Measurements from ENCODE around the gene PRCD.
"Not testable (repeated sequence)": the region's sequence is repeated elsewhere in the genome, so short reads cannot be mapped to it uniquely, and the experiment has no call there.

PRCD gene

DNA sequence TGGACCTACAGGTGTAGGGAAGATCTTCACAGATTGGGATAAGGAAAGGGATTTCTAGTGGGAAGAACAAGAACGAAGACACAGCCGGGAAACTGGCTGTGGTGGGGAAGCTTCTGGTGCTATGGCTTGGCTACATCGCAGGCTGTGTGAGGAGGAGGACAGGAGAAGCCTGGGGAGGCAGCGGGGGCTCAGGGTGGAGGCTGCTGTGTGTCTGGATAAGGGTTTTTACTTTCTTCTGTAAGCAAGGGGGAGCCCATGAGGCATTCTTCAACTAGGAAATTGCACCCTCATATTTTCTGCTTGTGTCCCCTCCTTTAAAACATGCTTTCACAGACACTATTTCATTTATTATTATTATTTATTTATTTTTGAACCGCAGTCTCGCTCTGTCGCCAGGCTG is 35.7 kb upstream of the PRCD start:
- DNase-seq (ENCODE audit: low spot score): no peak

DNA sequence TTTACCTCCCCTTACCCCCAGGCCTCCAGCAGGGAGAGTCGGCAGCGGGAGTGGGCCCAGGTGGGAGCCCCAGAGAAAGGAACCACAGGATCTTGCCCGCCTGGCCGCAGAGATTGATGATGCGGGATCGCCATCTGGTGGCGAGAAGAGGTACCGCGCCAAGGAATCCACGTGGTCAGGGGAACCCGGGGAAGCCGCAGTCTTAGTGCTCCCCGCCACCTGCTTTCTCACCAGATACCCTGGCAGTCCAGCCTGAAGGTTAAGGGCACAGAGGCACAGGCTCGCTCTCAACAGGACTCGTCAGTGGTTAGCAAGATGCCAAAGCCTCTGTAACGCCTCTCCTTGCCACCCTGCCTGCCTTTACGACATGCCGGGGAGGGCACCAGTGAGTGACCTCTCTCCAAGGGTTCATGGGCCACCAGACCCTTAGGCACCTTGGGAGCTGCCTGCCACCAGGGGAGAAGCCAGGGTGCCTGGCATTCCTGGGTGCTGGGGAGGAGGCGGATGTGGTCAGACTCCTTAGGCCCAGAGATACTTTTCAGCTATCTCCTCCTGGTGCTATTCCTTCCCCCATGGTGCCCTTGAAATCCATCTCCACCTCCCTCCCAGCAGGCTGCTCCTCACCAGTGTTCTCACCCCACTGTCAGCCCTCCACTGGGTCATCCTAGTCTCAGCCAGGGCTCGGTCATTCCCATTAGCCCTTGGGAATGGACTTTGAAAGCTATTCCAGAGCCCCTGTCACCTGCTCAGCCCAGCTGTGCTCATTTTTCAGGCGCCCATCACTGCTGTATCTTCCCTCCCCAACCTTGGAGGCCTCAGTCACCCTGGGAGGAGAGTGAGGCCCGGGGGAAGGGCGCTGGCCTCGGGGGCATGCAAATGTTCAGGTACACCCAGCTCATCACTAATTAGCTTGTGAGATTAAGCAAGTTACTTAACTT is 33.2 kb upstream of the PRCD start:
- DNase-seq (ENCODE audit: low spot score): peak; percentile 83

DNA sequence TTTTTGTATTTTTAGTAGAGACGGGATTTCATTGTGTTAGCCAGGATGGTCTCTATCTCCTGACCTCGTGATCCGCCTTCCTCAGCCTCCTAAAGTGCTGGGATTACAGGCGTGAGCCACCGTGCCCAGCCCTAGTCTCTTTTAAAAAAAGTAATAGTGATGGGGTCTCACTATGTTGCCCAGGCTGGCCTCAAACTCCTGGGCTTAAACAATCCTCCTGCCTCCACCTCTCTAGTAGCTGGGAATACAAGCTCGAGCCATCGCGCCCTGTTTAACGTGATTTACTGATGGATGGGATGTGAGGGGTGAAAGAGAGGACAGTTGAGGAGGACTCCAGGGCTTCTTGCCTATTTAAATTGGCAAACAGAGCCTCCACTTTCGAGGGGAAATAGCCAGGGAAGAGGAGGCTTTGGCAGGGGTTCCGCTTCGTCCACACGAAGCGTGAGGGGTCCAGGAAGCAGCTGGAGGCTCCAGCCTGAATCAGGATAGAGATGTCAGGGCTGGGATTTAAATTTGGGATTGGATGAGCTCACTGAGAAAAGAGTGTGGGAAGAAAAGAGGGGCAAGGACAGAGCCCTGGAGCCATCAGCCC is 31.3 kb upstream of the PRCD start:
- DNase-seq (ENCODE audit: low spot score): not testable (repeated sequence)

DNA sequence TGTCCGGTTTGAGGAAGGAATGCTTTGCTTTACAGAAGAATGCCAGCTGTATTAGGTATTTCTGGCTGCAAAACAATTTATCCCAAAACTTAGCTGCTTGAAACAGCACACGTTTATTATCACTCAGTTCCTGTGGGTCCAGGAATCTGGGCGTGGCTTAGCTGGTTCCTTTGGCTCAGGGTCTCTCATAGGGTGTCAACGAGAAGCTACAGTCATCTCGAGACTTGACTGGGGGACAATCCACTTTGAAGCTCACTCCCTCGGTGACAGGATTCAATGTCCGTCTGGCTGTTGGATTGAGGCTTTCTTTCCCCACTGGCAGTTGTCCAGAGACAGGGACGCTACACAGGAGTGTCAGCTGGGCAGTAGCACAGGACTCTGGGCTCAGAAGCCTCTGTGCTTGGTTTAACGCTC is 29.0 kb upstream of the PRCD start:
- DNase-seq (ENCODE audit: low spot score): no peak

DNA sequence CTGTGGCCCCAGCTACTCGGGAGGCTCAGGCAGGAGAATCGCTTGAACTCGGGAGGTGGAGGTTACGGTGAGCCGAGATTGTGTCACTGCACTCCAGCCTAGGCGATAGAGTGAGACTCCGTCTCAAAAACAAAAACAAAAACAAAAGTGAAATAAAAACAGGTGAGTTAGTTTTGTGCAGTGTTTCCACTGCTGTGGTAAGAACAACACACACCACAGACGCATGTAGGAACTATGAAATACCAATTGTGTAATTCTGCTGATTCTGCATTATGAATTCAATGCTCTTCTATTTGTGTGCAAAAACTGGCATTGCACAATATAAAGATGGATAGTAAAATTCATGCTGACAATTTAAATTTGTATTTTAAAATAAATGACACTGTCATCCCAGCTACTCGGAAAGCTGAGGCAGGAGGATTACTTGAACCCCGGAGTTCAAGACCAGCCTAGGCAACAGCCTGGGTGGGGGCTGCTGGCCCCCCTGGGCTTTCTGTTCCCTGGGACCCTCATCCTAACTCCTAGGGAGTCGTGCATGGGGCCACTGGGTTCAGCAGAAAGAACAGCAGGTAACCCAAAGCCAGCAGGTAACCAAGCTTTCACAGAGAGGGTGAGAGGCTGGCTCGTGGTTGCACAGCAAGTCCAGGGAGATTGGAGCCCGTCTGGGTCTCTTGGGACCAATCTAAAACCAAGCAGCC is 28.0 kb upstream of the PRCD start:
- DNase-seq (ENCODE audit: low spot score): no peak

DNA sequence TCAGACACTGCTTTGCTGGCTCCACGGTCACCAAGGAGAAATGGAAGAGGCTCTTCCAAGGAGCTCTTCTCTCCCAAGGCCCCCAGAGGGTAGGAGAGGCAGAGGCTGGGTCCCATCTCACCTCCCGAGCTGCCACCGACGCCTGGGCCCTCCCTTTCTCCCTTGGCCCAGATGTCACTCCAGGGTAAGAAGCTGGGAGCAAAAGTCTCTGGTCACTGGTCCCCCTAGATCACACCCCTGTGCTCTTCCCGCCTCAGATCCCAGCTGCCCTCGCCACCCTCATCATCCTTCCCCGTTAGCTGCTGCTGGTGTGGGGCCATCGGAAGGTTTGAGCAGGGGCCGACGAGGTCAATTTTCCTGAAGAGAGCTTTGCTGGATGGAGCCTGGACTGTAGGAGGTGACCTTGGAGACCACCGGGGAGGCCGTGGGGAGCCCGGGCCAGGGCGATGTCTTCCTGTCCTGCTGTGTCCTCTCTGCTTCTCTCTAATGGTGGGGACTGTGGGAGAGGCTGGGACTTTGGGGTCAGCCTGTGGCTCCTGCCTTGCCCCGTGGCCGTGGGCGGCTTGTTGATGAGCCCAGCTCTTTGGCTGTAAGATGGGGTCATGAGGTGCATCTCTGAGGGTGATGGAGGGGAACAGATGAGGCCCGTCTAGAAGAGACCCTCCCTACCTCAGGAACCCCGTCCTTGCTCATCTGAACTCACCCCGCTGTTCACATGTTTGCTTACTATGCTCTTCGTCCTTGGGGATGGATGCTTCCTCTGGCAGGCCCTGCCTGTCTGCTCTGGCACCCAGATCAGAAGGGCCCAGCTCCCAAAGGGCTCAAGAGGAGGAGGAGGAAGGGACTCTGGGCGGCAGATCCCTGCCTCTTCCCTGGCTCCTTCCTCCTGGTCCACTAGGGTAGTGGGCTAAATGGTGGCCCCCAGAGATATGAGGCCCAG is 27.2 kb upstream of the PRCD start:
- DNase-seq (ENCODE audit: low spot score): no peak

DNA sequence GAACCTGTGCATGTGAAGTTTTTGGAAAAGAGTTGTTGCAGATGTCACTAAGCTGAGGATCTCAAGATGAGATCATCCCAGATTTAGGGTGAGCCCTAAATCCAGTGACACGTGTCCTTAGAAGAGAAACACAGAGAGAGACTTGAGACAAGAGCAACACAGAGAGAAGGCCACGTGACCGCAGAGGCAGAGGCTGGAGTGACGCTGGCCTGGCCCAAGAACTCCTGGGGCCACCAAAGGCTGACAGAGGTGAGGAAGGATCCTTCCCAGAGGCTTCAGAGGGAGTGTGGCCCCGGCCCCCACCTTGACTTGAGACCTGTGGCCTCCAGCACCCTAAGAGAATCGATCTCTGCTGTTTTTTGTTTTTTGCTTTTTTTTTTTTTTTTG is 26.5 kb upstream of the PRCD start:
- DNase-seq (ENCODE audit: low spot score): no peak

DNA sequence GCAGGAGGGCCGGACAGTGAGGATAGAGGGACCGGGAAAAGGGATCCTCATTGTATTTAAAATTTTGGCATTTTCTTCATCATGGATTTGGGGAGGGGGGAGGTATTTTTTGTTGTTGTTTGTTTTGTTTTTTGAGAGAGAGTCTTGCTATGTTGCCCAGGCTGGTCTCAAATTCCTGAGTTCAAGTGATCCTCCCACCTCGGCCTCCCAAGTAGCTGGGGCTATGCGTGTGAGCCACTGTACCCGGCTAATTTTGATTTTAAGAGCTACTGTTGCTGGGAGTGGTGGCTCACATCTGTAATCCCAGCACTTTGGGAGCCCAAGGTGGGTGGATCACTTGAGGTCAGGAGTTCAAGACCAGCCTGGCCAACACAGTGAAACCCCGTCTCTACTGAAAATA is 25.5 kb upstream of the PRCD start:
- not testable (repeated sequence) for DNase-seq (ENCODE audit: low spot score)

DNA sequence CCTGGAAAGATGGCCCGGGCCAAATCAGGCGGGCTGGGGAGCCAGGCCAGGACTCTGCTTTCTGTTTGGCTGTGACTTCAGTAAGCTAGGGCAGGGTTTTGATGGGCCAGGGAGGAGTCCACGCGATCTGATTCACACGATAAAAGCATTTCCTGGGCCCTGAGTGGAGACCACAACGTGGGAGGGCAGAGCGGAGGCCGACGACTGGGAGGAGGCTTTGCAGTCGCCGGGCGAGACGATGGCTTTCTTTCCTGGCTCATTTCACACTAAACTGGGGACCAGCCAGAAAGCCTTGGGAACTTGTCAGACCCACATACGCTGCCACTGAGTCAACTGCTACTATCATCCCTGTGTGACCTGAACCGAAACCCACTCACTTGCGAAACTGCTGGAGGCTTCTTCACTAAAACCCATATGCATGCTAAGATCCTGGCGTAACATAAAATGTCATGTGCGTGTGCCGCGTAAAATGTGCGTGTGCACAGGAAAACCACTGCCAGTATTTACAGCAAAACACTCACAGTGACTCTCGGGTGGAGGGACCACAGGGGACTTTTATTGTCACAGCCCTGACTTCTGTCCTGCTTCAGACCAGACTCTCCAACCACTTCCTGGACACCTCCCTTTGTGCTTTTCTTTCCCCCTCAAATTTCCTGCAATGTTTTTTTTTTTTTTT is 24.4 kb upstream of the PRCD start:
- DNase-seq (ENCODE audit: low spot score): peak; percentile 96

DNA sequence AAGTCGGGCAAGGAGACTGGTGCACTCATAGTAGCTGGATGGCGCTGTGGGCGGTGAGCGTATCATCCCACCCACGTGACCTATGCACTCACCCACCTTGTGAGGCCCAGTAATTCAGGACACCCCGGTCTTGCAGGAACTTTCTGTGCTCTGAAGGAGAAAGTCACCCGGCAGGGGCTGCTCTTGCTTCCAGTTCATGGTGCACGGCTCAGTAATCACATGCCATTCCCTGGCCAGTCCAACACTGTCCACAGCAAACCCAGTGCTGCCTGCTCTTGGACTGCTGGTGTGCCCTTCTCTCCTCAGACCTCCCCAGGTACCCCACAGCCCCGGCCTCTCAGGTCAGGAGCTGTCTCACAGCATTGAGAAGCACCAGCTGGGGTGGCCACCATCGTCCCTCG is 22.2 kb upstream of the PRCD start:
- DNase-seq (ENCODE audit: low spot score): no peak

DNA sequence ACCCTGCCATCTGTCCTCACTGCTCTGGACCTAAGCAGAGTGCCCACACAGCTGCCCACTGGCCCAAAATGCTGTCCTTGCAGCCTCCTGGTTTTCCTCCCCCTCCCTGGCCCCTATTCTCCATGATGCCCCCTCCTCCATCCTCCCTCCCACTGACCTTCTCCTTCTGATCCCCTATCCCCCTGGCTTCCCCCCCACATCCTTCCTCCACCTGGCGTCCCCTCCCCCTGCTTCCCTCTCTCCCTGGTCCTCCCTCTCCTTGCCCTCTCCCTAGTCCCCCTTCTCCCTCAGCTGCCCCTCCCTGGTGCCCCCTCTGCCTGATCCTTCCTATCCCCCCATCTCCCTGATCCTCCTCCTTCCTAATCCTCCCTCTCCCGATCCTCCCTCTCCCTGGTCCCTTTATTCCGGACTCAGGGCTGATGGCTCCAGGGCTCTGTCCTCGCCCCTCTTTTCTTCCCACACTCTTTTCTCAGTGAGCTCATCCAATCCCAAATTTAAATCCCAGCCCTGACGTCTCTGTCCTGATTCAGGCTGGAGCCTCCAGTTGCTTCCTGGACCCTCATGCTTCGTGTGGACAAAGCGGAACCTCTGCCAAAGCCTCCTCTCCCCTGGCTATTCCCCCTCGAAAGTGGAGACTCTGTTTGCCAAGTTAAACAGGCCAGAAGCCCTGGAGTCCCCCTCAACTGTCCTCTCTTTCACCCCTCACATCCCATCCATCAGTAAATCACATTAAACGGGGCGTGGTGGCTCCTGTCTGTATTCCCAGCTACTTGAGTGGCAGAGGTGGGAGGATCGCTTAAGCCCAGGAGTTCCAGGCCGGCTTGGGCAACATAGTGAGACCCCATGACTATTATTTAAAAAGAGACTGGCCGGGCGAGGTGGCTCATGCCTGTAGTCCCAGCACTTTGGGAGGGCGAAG is 20.5 kb upstream of the PRCD start:
- DNase-seq (ENCODE audit: low spot score): no peak

DNA sequence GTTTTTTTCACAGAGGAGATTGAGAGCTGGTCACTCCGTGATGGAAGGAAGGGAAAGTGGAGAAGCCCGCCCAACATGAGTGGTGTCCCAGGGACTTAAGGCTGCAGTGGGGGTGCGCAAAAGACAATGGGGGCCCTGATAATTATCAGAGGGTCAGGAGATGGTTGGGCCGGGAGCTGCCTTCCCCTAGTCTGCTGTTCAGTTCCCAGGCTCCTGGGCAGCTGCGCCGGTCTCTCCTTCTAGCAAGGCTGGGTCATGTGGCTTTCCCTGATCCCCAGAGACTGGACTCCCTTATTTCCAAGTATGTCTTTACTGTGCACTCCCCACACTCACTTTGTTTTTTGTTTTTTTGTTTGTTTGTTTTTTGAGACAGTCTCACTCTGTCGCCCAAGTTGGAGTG is 18.6 kb upstream of the PRCD start:
- no peak for DNase-seq (ENCODE audit: low spot score)

DNA sequence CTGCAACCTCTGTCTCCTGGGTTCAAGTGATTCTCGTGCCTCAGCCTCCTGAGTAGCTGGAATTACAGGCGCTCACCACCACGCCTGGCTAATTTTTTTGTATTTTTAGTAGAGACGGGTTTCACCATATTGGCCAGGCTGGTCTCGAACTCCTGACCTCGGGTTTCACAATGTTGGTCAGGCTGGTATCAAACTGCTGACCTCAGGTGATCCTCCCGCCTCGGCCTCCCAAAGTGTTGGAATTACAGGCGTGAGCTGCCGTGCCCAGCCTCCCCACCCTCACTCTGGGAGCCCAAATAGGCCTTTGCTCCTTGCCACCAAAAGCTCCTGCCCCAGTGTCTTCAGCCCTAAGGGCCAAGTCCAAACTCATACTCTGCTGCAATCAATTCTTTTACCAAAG is 18.2 kb upstream of the PRCD start:
- not testable (repeated sequence) for DNase-seq (ENCODE audit: low spot score)

DNA sequence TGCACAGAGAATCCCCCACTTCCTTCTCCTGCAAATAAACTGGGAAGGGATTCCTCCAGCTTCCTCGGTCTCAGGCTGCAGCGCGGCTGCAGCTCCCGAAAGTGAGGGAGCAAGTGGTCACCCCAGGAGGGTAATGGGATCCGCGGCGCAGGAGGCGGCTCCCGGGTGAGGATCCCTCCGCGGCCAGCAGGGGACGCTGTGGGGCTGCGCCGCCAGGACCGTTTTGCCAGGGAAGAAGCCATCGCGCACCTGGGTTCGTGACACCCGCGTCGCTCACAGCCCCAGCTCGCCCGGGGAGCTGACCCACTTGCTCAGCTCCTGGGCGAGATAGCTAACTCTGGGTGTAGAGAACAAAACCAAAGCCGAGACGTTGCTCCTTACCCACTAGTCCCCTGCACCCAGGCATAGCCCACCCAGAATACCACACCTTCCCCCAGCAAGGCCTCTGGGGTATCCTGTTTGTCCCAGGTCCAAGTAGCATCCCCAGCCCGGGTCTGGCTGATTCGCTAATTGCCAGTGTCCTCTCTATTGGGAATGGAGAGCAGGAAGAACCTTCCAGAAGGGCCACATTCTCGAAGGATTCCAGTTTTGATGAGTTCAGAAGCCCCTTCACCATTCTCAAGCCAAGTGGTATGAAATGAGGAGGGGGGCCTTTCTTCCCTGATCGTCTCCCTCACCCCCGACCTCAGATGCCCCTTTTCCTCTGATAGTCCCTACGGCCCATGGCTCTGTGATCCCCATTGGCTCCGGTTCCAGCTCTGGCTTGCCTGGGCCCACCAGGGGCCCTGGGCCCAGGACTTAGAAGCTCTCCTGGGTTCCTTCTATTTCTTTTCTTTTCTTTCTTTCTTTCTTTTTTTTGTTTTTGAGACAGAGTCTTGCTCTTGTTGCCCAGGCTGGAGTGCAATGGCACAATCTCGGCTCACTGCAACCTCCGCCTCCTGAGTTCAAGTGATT is 16.5 kb upstream of the PRCD start:
- no peak for DNase-seq (ENCODE audit: low spot score)

DNA sequence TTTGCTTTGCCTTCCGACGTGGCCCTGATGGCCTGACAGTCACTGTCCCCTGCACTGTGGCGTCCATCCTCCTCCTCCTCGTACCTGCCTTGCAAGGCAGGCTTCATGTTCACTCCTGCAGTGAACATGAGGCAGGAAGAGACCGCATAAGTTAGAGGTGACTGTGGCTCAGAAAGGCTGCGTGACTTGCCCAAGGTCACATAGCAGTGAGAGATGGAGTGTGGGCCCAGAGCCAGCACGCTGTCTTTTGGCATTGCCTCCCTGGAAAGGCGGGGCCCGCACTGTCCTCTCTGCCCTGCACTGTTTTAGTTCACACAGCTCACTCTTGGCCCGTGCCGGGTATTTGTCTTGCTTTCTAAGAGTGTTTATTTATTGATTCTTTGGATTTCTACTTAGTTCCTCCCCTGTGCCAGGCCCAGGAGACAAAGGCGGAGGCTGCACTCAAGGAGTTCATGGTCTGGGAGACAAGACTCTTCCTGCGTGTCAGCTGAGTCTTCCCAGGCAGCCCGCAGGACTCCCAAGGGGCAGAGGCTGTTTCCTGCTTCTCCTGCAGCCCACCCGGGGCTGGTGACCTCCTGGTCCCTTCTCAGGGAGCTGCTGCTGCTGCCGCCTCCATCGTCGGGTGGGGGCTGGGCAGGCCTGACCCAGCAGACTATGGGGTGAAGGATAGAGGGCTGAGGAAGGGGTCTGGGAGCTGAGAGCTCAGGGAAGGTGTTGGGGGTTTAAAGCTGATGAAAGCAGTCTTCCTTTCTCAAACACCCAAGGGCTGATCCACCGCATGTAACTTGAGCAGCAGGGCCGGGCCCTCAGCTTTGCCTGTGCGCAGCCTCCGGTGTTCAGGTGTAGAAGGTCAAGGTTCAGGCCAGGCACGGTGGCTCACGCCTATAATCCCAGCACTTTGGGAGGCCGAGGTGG is 15.0 kb upstream of the PRCD start:
- DNase-seq (ENCODE audit: low spot score): peak; percentile 83

DNA sequence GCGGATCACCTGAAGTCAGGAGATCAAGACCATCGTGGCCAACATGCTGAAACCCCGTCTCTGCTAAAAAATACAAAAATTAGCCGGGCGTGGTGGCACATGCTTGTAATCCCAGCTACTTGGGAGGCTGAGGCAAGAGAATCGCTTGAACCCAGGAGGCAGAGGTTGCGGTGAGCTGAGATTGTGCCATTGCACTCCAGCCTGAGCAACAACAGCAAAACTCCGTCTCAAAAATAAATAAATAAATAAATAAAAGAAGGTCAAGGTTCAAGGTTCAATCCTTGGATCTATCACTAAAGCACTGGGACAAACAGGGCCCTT is 14.4 kb upstream of the PRCD start:
- DNase-seq (ENCODE audit: low spot score): not testable (repeated sequence)

DNA sequence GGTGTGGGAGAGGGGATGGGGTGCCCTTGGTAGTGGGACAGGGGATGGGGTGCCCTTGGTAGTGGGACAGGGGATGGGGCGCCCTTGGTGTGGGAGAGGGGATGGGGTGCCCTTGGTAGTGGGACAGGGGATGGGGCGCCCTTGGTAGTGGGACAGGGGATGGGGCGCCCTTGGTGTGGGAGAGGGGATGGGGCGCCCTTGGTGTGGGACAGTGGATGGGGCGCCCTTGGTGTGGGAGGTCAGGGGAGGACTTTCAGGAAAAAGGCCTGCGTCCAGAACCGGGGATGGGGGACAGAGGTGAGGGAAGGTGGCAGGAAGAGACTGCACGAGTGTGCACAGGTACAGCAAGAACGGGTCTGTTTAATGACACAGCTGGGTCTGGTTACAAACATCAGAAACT is 12.8 kb upstream of the PRCD start:
- DNase-seq (ENCODE audit: low spot score): not testable (repeated sequence)
